HL-60 (cell line): ENCODE measurements around the gene KRTAP10-9.

Source experiments
- DNase-seq, 2 experiments: peaks; one replicate each; pipeline ENCODE4 v3.0.0-alpha.2; 2010 to 2020; ENCODE audit warnings: low read depth in 1 of 2, low spot score in 1 of 2
- H3K27ac ChIP-seq: fragments of 250-450 bp; sonication (Bioruptor Pico); replicated peaks from 2 replicates; pipeline ENCODE4 v1.5.1; 2020; ENCODE audit warnings: mild to moderate bottlenecking, moderate library complexity
- H3K27me3 ChIP-seq: fragments of 250-450 bp; sonication (Bioruptor Pico); 2 replicates; pipeline ENCODE4 v1.5.1; 2021; ENCODE audit warnings: mild to moderate bottlenecking, moderate library complexity; ENCODE audit not compliant: insufficient read depth, poor library complexity, severe bottlenecking
- H3K4me3 ChIP-seq: replicated peaks from 2 replicates; pipeline ENCODE4 v1.5.1; 2011; ENCODE audit warnings: mild to moderate bottlenecking, control low read depth, low read length; ENCODE audit not compliant: insufficient read depth
- GABPA ChIP-seq: IDR thresholded peaks from 2 replicates; pipeline ENCODE4 v1.6.1; 2012; ENCODE audit warnings: low read depth
- POLR2AphosphoS5 ChIP-seq: IDR thresholded peaks from 2 replicates; pipeline ENCODE4 v1.6.1; 2012; ENCODE audit warnings: low read depth
- SPI1 ChIP-seq: IDR thresholded peaks from 2 replicates; pipeline ENCODE4 v1.6.1; 2012; ENCODE audit warnings: low read depth, mild to moderate bottlenecking, borderline replicate concordance
- TF ChIP-seq, protein P1 (sequence below): IDR thresholded peaks from one replicate; pipeline ENCODE4 v1.5.1; 2011; ENCODE audit warnings: low read length, control low read depth, inconsistent platforms; ENCODE audit not compliant: insufficient read depth
- TF ChIP-seq, protein P2 (sequence below): IDR thresholded peaks from 2 replicates; pipeline ENCODE4 v1.6.1; 2012; ENCODE audit warnings: low read depth; ENCODE audit not compliant: insufficient replicate concordance

The KRTAP10-9 gene

DNA sequence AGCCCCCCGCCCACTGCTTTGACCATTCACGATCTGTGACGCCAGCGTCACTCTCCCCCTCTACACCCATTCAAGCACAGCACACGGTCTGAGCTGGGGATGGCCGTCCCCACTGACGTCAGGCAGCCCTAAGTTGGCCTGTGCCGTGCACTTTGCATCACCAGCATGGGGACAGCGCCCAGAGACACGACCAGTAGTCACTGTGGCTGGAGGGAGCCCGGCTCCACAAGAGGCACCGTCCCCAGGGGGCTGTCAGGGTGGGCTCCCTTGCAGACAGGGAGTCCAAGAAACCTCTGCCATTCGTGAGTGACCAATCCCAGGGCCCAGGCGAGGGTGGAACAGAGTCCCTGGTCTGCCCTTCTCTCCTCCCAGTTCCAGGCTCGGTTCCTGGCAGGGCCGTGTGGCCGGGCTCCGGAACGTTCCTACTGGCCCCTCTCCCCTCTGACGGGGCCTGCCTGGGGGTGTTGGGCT lies 12.7 kb upstream of the KRTAP10-9 start:
- TF ChIP-seq, protein P1, sequence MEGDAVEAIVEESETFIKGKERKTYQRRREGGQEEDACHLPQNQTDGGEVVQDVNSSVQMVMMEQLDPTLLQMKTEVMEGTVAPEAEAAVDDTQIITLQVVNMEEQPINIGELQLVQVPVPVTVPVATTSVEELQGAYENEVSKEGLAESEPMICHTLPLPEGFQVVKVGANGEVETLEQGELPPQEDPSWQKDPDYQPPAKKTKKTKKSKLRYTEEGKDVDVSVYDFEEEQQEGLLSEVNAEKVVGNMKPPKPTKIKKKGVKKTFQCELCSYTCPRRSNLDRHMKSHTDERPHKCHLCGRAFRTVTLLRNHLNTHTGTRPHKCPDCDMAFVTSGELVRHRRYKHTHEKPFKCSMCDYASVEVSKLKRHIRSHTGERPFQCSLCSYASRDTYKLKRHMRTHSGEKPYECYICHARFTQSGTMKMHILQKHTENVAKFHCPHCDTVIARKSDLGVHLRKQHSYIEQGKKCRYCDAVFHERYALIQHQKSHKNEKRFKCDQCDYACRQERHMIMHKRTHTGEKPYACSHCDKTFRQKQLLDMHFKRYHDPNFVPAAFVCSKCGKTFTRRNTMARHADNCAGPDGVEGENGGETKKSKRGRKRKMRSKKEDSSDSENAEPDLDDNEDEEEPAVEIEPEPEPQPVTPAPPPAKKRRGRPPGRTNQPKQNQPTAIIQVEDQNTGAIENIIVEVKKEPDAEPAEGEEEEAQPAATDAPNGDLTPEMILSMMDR = no peak
- TF ChIP-seq GABPA (no peak), POLR2AphosphoS5 (no peak), SPI1 (no peak)
- TF ChIP-seq, protein P2, sequence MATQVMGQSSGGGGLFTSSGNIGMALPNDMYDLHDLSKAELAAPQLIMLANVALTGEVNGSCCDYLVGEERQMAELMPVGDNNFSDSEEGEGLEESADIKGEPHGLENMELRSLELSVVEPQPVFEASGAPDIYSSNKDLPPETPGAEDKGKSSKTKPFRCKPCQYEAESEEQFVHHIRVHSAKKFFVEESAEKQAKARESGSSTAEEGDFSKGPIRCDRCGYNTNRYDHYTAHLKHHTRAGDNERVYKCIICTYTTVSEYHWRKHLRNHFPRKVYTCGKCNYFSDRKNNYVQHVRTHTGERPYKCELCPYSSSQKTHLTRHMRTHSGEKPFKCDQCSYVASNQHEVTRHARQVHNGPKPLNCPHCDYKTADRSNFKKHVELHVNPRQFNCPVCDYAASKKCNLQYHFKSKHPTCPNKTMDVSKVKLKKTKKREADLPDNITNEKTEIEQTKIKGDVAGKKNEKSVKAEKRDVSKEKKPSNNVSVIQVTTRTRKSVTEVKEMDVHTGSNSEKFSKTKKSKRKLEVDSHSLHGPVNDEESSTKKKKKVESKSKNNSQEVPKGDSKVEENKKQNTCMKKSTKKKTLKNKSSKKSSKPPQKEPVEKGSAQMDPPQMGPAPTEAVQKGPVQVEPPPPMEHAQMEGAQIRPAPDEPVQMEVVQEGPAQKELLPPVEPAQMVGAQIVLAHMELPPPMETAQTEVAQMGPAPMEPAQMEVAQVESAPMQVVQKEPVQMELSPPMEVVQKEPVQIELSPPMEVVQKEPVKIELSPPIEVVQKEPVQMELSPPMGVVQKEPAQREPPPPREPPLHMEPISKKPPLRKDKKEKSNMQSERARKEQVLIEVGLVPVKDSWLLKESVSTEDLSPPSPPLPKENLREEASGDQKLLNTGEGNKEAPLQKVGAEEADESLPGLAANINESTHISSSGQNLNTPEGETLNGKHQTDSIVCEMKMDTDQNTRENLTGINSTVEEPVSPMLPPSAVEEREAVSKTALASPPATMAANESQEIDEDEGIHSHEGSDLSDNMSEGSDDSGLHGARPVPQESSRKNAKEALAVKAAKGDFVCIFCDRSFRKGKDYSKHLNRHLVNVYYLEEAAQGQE = no peak
- no peak for DNase-seq
- H3K27me3 ChIP-seq = no peaks in the 10 kb centered on the region
- H3K27ac ChIP-seq = no peak overlapping the region
- H3K4me3 ChIP-seq = no peak overlapping the region

DNA sequence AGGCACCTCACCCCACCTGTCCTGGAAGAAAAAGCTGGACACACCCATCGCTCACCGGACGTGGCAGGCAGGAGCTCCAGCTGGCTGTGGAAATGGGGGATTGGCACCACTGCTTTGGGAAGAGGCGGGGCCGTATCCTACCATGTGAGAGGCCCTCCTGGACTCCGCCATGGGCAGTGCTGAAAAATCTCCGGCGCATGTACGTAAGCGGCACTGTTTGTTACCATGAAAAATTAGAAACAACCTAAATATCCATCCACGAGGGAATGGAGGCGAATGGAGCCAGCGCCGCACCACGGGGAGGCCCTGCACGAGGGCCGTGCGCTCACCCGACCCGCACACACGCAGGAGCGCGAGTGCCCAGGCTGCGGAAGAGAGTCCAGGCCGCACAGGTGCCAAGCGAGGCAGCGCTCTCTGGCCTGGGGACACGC lies 11.9 kb upstream of the KRTAP10-9 start:
- Histone ChIP-seq H3K4me3 (no peak overlapping the region), H3K27me3 (no peaks in the 10 kb centered on the region), H3K27ac (no peak overlapping the region)
- no peak for DNase-seq
- TF ChIP-seq GABPA = no peak
- TF ChIP-seq SPI1 = no peak
- TF ChIP-seq, protein P1 = no peak
- TF ChIP-seq, protein P2 = no peak
- no peak for TF ChIP-seq POLR2AphosphoS5

DNA sequence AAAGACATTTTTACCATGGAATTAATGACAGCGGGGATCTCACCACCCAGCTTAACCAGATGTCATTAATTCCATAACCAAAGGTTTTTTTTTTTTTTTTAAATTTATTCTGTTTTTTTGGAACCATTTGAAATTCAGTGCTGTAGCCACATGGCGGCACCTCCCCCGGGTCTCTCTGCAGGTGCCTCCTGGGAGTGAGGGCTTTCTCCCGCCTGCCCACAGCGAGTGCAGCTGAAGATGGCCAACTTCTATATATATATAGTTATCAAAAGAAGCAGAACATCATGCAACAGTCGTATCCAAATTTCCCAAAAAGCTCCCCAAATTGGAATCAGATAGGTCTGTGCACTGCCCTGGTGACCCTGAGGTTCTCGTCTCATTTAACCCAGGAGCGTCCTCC lies 11.4 kb upstream of the KRTAP10-9 start:
- Histone ChIP-seq H3K4me3 (no peak overlapping the region), H3K27me3 (no peaks in the 10 kb centered on the region), H3K27ac (no peak overlapping the region)
- TF ChIP-seq SPI1 = no peak
- TF ChIP-seq, protein P1 = no peak
- TF ChIP-seq, protein P2 = no peak
- TF ChIP-seq GABPA = no peak
- no peak for TF ChIP-seq POLR2AphosphoS5
- no peak for DNase-seq
